Activated CD4-positive, alpha-beta memory T cell treated with anti-CD3 and anti-CD28 coated beads for 36 hours (primary cell): Measurements from ENCODE around the gene PLA2G4F. TPM values are rescaled to one million over a fixed set of nuclear protein-coding genes. Genes with fewer than 3 reads are reported as not detected.

Source experiments
- CTCF ChIA-PET: fragments of 350-600 bp; sonication (Branson Sonifier 250); formaldehyde crosslinking; loops from one replicate; lab custom pipeline; 2021; ENCODE audit warnings: antibody characterized with exemption, inconsistent platforms; lab: Charles Lee
- POLR2A ChIA-PET: fragments of 350-600 bp; sonication (Branson Sonifier 250); formaldehyde crosslinking; loops from one replicate; lab custom pipeline; 2021; ENCODE audit warnings: antibody characterized with exemption; lab: Charles Lee
- DNase-seq: peaks from one replicate; pipeline ENCODE4 v3.0.0-alpha.2; 2020
- H3K27ac Mint-ChIP-seq: one replicate; pipeline ENCODE4 v1.8.0; 2021; ENCODE audit warnings: mixed read lengths
- H3K27me3 Mint-ChIP-seq: one replicate; pipeline ENCODE4 v1.8.0; 2021; ENCODE audit warnings: mixed read lengths
- H3K36me3 Mint-ChIP-seq: one replicate; pipeline ENCODE4 v1.8.0; 2021; ENCODE audit warnings: mixed read lengths
- H3K4me1 Mint-ChIP-seq: one replicate; pipeline ENCODE4 v1.8.0; 2021; ENCODE audit warnings: low read depth, mixed read lengths
- H3K4me3 Mint-ChIP-seq: one replicate; pipeline ENCODE4 v1.8.0; 2021; ENCODE audit warnings: mild to moderate bottlenecking, mixed read lengths
- H3K9me3 Mint-ChIP-seq: one replicate; pipeline ENCODE4 v1.8.0; 2021; ENCODE audit warnings: mixed read lengths
- intact Hi-C: fragments of 100-400 bp; cut with micrococcal nuclease; formaldehyde crosslinking; loops from one replicate; pipeline ENCODE4 v1.15.1; 2023
- total RNA-seq, 2 experiments: library from RNA; stranded (reverse); gene quantifications; one replicate each; pipeline ENCODE4 v1.2.3, GENCODE V29; 2021

Gene PLA2G4F
- total RNA-seq, 2 experiments from 2014 or later = not detected

- H3K27me3 Mint-ChIP-seq = peaks cover 4% of the 10 kb centered on the region
- H3K4me3 Mint-ChIP-seq = no peak overlapping the region
- no peak for DNase-seq
- intact Hi-C loops = no loop called here
- H3K27ac Mint-ChIP-seq = no peak overlapping the region
- H3K4me1 Mint-ChIP-seq = peaks cover 2% of the 10 kb centered on the region
- H3K9me3 Mint-ChIP-seq = peaks cover 2% of the 10 kb centered on the region
- no peaks in the 10 kb centered on the region for H3K36me3 Mint-ChIP-seq
- CTCF ChIA-PET = interaction anchor here (0.6 to 1.7 kb wide), 2 partner anchors 17 to 249 kb away, joined by 4 read pairs; no protein-coding TSS in a partner anchor
- POLR2A ChIA-PET = no interaction called here
These were observed 35.4 kb downstream of the PLA2G4F start for GRCh38 chr15:42121021-42121420.

- intact Hi-C loops = no loop called here
- Mint-ChIP-seq H3K27me3 (peaks cover 4% of the 10 kb centered on the region), H3K4me1 (peaks cover 2% of the 10 kb centered on the region), H3K4me3 (no peak overlapping the region), H3K9me3 (peaks cover 2% of the 10 kb centered on the region), H3K27ac (no peak overlapping the region), H3K36me3 (no peaks in the 10 kb centered on the region)
- POLR2A ChIA-PET = no interaction called here
- CTCF ChIA-PET = interaction anchor here (0.6 to 1.7 kb wide), 3 partner anchors 17 to 250 kb away, joined by 3 to 4 read pairs (median 4); no protein-coding TSS in a partner anchor
- DNase-seq = no peak
These were observed 36.2 kb downstream of the PLA2G4F start for GRCh38 chr15:42120285-42120684.

GRCh38 chr15:42119446-42119760 lies 37.0 kb downstream of the PLA2G4F start:
- Mint-ChIP-seq H3K4me1 (peaks cover 2% of the 10 kb centered on the region), H3K36me3 (no peaks in the 10 kb centered on the region), H3K4me3 (no peak overlapping the region), H3K9me3 (peaks cover 2% of the 10 kb centered on the region), H3K27ac (no peak overlapping the region), H3K27me3 (peaks cover 4% of the 10 kb centered on the region)
- CTCF ChIA-PET = interaction anchor here (0.8 to 0.9 kb wide), 2 partner anchors 18 to 346 kb away, joined by 3 read pairs; no protein-coding TSS in a partner anchor
- DNase-seq = no peak
- intact Hi-C loops = no loop called here
- POLR2A ChIA-PET = no interaction called here

GRCh38 chr15:42118650-42119445 lies 37.6 kb downstream of the PLA2G4F start:
- ChIA-PET CTCF (interaction anchor here (0.6 to 1.2 kb wide), 3 partner anchors 19 to 346 kb away, joined by 3 read pairs; no protein-coding TSS in a partner anchor), POLR2A (no interaction called here)
- Mint-ChIP-seq H3K4me3 (no peak overlapping the region), H3K4me1 (peaks cover 2% of the 10 kb centered on the region), H3K9me3 (peaks cover 2% of the 10 kb centered on the region), H3K27me3 (peaks cover 4% of the 10 kb centered on the region), H3K36me3 (no peaks in the 10 kb centered on the region), H3K27ac (no peak overlapping the region)
- DNase-seq = no peak
- intact Hi-C loops = no loop called here

- H3K36me3 Mint-ChIP-seq = peaks cover 2% of the 10 kb centered on the region
- POLR2A ChIA-PET = no interaction called here
These were observed 44.5 kb downstream of the PLA2G4F start for GRCh38 chr15:42111924-42112323.

GRCh38 chr15:42110367-42110766 lies 46.1 kb downstream of the PLA2G4F start:
- POLR2A ChIA-PET = no interaction called here
- intact Hi-C loops = no loop called here
- peaks cover 25% of the 10 kb centered on the region for H3K27me3 Mint-ChIP-seq
- H3K36me3 Mint-ChIP-seq = peaks cover 2% of the 10 kb centered on the region
- H3K9me3 Mint-ChIP-seq = peaks cover 4% of the 10 kb centered on the region
- H3K27ac Mint-ChIP-seq = no peak overlapping the region
- H3K4me3 Mint-ChIP-seq = no peak overlapping the region
- DNase-seq = no peak
- H3K4me1 Mint-ChIP-seq = peaks cover 15% of the 10 kb centered on the region
- CTCF ChIA-PET = interaction anchor here (0.7 to 2.2 kb wide), 2 partner anchors 26 to 241 kb away, joined by 3 to 7 read pairs; no protein-coding TSS in a partner anchor

More at GRCh38 chr15:42111924-42112323, 44.5 kb downstream of the PLA2G4F start:
- Mint-ChIP-seq H3K27me3 (peaks cover 22% of the 10 kb centered on the region), H3K9me3 (peaks cover 6% of the 10 kb centered on the region), H3K4me3 (no peak overlapping the region), H3K4me1 (peaks cover 15% of the 10 kb centered on the region), H3K27ac (no peak overlapping the region)
- CTCF ChIA-PET = interaction anchor here (1.3 kb wide), 1 partner anchor 22 kb away, joined by 4 read pairs; no protein-coding TSS in a partner anchor
- intact Hi-C loops = no loop called here
- DNase-seq = no peak

- ChIA-PET CTCF (interaction anchor here (0.9 to 1.8 kb wide), 3 partner anchors 25 to 29 kb away, joined by 5 to 8 read pairs (median 7); no protein-coding TSS in a partner anchor), POLR2A (no interaction called here)
- H3K4me3 Mint-ChIP-seq = no peak overlapping the region
- peaks cover 4% of the 10 kb centered on the region for H3K9me3 Mint-ChIP-seq
- no peak for DNase-seq
- peaks cover 25% of the 10 kb centered on the region for H3K27me3 Mint-ChIP-seq
- H3K4me1 Mint-ChIP-seq = peaks cover 15% of the 10 kb centered on the region
- H3K36me3 Mint-ChIP-seq = peaks cover 2% of the 10 kb centered on the region
- intact Hi-C loops = loop anchor here (5.0 kb wide), 1 partner anchor 137 kb away; the partner anchor contains the start of gene EHD4
- H3K27ac Mint-ChIP-seq = no peak overlapping the region
These were observed 47.6 kb downstream of the PLA2G4F start for GRCh38 chr15:42108806-42109205.

GRCh38 chr15:42108189-42108588 lies 48.2 kb downstream of the PLA2G4F start:
- H3K27me3 Mint-ChIP-seq = peaks cover 25% of the 10 kb centered on the region
- peaks cover 4% of the 10 kb centered on the region for H3K9me3 Mint-ChIP-seq
- intact Hi-C loops = loop anchor here (5.0 kb wide), 1 partner anchor 136 kb away; the partner anchor contains the start of gene EHD4
- ChIA-PET CTCF (interaction anchor here (0.9 to 1.8 kb wide), 4 partner anchors 24 to 118 kb away, joined by 3 to 8 read pairs (median 6); no protein-coding TSS in a partner anchor), POLR2A (interaction anchor here (1.0 to 2.1 kb wide), 5 partner anchors 17 to 173 kb away, joined by 3 to 10 read pairs (median 4); partner anchors contain the start of gene EHD4)
- H3K36me3 Mint-ChIP-seq = peaks cover 2% of the 10 kb centered on the region
- no peak overlapping the region for H3K4me3 Mint-ChIP-seq
- H3K27ac Mint-ChIP-seq = no peak overlapping the region
- peaks cover 15% of the 10 kb centered on the region for H3K4me1 Mint-ChIP-seq
- no peak for DNase-seq

- peaks cover 16% of the 10 kb centered on the region for H3K4me1 Mint-ChIP-seq
- peaks cover 23% of the 10 kb centered on the region for H3K27me3 Mint-ChIP-seq
- peak overlapping the region; percentile 11 for H3K27ac Mint-ChIP-seq
- peaks cover 1% of the 10 kb centered on the region for H3K36me3 Mint-ChIP-seq
- peak; percentile 87 for DNase-seq
- peaks cover 1% of the 10 kb centered on the region for H3K9me3 Mint-ChIP-seq
- ChIA-PET POLR2A (interaction anchor here (1.0 to 2.1 kb wide), 7 partner anchors 15 to 173 kb away, joined by 3 to 10 read pairs (median 4); partner anchors contain the start of gene EHD4), CTCF (interaction anchor here (0.8 to 1.8 kb wide), 5 partner anchors 23 to 334 kb away, joined by 3 to 8 read pairs (median 5); no protein-coding TSS in a partner anchor)
- intact Hi-C loops = loop anchor here (1.0 to 5.0 kb wide), 4 partner anchors 15 to 171 kb away; partner anchors contain the start of gene EHD4
- peak overlapping the region; percentile 10 for H3K4me3 Mint-ChIP-seq
These were observed 49.0 kb downstream of the PLA2G4F start for GRCh38 chr15:42107473-42107872.

- Mint-ChIP-seq H3K36me3 (no peaks in the 10 kb centered on the region), H3K9me3 (no peaks in the 10 kb centered on the region), H3K27me3 (peaks cover 22% of the 10 kb centered on the region), H3K27ac (no peak overlapping the region), H3K4me1 (peaks cover 16% of the 10 kb centered on the region), H3K4me3 (no peak overlapping the region)
- CTCF ChIA-PET = interaction anchor here (0.8 to 1.0 kb wide), 2 partner anchors 23 to 28 kb away, joined by 3 to 5 read pairs; no protein-coding TSS in a partner anchor
- POLR2A ChIA-PET = interaction anchor here (1.2 to 2.1 kb wide), 3 partner anchors 14 to 170 kb away, joined by 4 to 10 read pairs (median 5); partner anchors contain the start of gene EHD4
- DNase-seq = no peak
- intact Hi-C loops = loop anchor here (2.0 to 5.0 kb wide), 2 partner anchors 13 to 134 kb away; partner anchors contain the start of gene EHD4
These were observed 50.1 kb downstream of the PLA2G4F start for GRCh38 chr15:42106288-42106687.

GRCh38 chr15:42104095-42104891 lies 52.1 kb downstream of the PLA2G4F start:
- ChIA-PET CTCF (interaction anchor here (1.7 kb wide), 1 partner anchor 21 kb away, joined by 3 read pairs; no protein-coding TSS in a partner anchor), POLR2A (no interaction called here)
- H3K27ac Mint-ChIP-seq = no peak overlapping the region
- DNase-seq = no peak
- intact Hi-C loops = no loop called here
- no peaks in the 10 kb centered on the region for H3K9me3 Mint-ChIP-seq
- peaks cover 16% of the 10 kb centered on the region for H3K4me1 Mint-ChIP-seq
- H3K36me3 Mint-ChIP-seq = no peaks in the 10 kb centered on the region
- no peak overlapping the region for H3K4me3 Mint-ChIP-seq
- peaks cover 14% of the 10 kb centered on the region for H3K27me3 Mint-ChIP-seq
